Activated naive CD8-positive, alpha-beta T cell treated with anti-CD3 and anti-CD28 coated beads, Interleukin-2, amount 50 U/mL, for 16 hours (primary cell): Measurements from ENCODE around the gene EIF4E1B.
"Not testable (repeated sequence)": the region's sequence is repeated elsewhere in the genome, so short reads cannot be mapped to it uniquely, and the experiment has no call there.

ENCODE experiments used
- DNase-seq: peaks from one replicate; pipeline ENCODE4 v3.0.0-alpha.2; 2020; ENCODE audit warnings: low read depth, low spot score

The EIF4E1B gene, protein sequence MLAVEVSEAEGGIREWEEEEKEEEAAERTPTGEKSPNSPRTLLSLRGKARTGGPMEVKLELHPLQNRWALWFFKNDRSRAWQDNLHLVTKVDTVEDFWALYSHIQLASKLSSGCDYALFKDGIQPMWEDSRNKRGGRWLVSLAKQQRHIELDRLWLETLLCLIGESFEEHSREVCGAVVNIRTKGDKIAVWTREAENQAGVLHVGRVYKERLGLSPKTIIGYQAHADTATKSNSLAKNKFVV

DNA sequence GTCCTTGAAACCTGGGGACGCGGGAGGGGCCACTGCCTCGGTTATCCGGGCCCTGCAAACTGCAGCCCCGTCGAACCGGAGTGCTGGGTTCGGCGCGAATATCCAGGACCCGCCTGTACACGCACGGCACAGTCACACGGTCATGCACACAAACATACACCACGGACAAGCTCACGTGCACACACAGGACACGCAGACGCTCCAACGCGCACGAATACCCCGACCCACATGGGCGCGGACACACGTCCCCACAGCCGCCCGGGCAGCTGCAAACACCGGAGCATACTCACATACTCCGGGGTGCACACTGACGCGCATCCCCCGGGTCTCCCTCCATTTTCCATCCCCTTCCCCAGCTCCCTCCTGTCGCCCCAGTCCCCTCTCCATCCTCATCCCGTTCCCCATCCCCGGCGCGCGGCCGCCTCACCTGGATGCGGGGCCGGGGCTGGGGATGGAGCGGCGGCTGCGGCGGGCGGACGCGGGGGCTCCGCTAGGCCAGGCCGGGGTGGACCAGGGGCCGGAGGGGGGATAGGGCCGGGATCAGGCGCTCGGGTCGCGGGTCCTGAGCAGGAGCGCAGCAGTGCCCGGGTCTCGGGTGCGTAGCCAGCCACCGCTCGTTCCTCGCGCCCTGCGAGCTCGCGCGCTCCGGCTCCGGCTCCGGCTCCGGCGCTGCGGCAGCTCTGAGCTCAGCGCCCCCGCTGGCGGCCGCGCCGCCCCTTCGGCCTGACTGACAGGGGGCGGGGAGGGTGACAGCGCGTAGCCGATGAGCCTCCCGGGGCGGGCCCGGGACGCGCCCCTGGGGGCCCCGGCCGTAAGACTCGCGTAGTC, at the start of gene EIF4E1B, which contains the start of gene SNCB:
Gene EIF4E1B, plus strand, starts transcription at position 823 of the 828 bp plus-strand sequence. CDS start 12,113 bp downstream, outside the sequence.
Gene SNCB, minus strand, starts transcription at position 682 of the 828 bp plus-strand sequence. CDS start 880 bp downstream, outside the sequence.
- no peak for DNase-seq

DNA sequence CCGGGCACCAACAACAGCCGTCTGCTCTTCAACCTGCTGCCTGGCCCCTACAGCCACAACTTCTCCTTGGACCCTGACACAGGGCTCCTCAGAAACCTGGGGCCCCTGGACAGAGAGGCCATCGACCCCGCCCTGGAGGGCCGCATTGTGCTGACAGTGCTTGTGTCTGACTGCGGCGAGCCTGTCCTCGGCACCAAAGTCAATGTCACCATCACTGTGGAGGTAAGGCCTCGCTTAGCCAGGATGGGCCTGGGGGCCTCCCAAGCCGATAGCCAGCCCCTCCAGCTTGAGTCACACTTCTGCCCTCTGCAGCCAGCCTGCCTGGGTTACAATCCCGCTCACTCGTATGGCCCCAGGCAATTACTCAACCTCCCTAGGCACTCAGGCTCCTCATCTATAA, 49.1 kb upstream of the EIF4E1B start:
- no peak for DNase-seq

DNA sequence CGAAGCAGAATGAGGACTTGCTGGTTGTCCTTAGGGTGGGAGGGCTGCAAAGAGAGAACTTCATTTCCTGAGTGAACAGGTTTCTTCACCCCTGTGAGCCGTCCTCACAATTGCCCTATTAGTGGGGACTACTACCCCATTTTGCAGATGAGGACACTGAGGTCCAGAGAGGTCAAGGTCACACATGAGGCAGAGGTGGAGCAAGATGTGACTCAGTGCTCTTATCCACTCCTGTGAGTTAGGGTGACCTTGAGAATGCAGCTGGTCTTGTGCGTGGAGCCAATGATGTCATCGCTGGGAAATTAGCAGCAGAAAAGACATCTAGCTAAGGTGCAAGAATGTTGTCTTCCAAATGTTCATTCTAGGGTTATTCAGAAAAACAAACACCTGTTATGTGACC, 47.4 kb upstream of the EIF4E1B start:
- no peak for DNase-seq

DNA sequence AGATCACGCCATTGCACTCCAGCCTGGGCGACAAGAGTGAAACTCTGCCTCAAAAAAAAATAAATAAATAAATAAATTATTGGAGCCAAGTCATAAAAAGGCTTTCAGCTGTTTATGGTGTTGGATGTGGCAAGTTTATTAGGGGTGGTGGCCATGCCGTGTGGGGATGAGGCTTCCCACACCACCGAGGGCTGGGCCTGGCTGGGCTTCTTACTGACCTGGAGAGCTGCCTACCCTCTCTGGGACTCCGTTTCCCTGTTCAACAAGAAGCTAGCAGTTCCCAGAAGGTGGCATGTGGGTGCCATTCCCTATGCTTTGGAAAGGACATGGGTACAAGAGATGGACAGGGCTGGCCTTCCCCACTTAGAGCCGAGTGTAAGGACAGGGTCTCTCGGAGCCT, 43.1 kb upstream of the EIF4E1B start:
- DNase-seq, result no peak

DNA sequence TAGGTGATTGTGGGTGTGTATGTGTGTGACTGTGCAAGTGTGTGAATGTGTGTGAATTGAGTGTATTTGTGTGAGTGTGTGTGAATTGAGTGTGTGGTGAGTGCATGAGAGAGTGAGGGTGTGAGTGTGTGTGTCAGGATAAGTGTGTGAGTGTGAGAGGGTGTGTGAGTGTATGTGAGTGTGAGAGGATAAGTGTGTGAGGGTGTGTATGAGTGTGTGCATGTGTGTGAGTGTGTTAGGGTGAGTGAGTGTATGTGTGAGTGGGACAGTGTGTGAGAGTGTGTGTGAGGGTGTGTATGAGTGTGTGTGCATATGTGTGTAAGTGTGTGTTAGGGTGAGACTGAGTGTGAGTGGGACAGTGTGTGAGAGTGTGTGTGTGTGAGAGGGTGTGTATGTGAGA, 42.2 kb upstream of the EIF4E1B start:
- DNase-seq, result no peak

DNA sequence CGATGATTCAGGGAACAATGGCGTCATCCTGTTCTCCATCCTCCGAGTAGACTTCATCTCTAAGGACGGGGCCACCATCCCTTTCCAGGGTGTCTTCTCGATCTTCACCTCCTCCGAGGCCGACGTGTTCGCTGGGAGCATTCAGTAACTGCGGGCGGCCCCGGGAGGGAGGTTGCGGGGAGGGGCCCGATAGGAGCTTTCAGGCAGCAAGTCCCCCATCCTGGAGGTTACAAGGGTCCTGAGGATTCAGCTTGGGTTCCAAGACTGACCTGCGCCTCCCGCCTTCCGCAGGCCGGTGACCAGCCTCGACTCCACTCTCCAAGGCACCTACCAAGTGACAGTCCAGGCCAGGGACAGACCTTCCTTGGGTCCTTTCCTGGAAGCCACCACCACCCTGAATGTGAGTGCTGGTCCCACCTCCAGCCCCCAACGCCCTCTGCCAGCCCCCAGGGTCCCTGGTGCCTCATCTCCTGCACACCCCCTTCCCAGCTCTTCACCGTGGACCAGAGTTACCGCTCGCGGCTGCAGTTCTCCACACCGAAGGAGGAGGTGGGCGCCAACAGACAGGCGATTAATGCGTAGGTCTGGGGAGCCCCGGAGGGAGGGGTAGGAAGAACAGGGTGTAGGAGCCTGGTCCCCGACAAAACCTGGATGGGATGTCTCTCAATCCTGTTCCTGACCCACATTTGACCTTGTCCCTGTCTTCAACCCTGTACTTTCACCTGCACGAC, 41.3 kb upstream of the EIF4E1B start:
- no peak for DNase-seq

DNA sequence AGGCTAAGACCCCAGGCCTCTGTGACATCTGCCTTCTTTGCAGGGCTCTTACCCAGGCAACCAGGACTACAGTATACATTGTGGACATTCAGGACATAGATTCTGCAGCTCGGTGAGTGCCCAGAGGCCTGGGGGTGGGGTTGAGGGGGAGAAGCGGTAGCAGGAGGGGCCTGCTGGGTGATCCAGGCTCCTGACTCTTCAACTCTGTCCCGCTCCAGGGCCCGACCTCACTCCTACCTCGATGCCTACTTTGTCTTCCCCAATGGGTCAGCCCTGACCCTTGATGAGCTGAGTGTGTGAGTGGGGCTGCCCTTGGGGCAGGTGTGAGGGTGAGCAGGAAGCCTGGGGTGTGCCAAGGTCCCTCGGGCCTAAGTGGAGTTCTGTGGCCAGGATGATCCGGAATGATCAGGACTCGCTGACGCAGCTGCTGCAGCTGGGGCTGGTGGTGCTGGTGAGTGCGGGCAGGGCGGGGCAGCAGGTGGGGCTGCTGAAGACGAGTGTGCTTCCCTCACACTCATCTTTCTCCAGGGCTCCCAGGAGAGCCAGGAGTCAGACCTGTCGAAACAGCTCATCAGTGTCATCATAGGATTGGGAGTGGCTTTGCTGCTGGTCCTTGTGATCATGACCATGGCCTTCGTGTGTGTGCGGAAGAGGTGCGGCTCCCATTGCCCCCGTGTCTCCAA, 40.3 kb upstream of the EIF4E1B start:
- DNase-seq, result no peak

DNA sequence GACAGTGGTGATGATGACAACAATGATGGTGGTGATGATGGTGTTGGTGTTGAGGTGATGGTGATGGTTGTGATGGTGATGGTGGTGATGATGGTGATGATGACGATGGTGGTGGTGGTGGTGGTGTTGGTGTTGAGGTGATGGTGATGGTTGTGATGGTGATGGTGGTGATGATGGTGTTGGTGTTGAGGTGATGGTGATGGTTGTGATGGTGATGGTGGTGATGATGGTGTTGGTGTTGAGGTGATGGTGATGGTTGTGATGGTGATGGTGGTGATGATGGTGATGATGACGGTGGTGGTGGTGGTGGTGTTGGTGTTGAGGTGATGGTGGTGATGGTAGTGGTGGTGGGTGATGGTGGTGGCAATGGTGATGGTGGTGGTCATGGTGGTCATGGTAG, 38.8 kb upstream of the EIF4E1B start:
- not testable (repeated sequence) for DNase-seq

DNA sequence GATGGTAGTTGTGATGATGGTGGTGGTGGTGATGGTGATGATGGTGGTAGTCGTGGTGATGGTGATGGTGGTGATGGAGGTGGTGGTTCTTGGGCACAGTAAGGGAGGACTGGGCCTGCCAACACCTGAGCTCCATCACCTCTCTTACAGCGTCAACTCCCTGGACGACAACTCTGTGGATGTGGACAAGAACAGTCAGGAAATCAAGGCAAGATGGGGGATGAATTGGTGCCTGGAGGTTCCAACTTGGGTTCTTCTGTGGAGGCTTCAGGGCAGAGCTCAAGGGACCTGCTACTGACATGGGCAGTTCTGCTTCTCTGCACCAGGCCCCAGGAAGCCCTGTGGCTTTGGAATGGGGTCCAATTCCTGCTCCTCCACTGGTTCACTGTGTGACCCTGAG, 37.9 kb upstream of the EIF4E1B start:
- DNase-seq, result no peak

DNA sequence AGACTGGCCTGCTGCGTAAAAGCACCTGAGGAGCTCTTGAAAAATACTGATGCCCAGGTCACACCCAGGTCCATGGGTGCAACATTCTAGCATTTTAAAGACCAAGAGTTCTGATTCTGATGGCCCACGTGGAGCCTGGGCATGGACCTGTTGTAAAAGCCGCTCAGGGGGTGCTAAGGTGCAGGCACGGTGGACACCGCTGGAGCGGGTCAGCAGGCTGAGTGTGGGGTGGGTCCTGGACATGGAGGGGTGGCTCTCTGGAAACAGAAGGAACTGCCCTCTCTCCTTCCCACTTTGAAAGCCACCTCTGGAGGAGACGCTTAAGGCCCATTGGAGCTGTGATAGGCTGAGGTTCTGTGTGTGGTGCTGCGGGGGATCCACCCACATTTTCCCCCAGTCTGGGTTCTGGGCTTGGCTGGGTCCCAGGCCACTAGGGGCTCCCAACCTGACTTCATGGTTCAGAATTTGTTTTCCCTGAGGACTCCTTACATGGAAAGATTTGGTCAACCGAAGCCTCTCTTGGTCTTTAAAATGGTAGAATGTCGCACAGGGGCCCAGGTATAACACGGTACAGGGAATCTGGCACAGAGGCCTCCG, 37.1 kb upstream of the EIF4E1B start:
- no peak for DNase-seq

DNA sequence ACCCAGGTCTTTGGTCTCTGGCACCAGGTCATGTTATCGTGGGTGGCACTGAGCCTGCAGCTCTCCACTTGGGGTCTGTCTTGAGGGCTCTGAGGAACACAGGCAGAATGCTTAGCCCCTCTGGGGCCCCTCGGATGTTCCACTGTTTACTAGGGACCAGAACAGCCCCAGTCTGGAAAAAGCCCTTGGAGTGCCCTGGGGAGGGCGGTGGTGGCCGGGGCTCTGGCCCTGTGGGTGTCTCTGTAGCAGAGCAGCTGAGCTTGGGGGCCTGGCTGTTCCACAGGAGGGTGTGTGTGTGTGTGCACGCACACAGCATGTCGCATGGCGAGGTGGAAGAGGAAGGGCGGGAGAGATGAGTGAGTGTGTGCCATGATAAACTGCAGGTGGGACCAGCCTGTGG, 35.9 kb upstream of the EIF4E1B start:
- no peak for DNase-seq

DNA sequence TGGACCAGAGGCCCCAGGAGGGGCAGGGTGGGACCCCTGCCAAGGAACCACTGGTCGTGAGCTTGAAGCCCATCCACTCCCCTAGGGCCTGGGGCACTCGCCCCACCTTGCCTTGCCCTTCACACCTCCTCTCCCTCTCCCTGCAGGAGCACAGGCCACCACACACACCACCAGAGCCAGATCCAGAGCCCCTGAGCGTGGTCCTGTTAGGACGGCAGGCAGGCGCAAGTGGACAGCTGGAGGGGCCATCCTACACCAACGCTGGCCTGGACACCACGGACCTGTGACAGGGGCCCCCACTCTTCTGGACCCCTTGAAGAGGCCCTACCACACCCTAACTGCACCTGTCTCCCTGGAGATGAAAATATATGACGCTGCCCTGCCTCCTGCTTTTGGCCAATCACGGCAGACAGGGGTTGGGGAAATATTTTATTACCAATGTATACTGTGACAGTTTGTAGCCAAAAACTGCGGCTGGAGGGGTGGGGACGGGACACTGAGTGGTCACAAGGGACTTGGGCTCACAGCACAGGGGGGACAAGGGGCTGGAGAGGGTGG, 35.0 kb upstream of the EIF4E1B start:
- DNase-seq, result no peak

DNA sequence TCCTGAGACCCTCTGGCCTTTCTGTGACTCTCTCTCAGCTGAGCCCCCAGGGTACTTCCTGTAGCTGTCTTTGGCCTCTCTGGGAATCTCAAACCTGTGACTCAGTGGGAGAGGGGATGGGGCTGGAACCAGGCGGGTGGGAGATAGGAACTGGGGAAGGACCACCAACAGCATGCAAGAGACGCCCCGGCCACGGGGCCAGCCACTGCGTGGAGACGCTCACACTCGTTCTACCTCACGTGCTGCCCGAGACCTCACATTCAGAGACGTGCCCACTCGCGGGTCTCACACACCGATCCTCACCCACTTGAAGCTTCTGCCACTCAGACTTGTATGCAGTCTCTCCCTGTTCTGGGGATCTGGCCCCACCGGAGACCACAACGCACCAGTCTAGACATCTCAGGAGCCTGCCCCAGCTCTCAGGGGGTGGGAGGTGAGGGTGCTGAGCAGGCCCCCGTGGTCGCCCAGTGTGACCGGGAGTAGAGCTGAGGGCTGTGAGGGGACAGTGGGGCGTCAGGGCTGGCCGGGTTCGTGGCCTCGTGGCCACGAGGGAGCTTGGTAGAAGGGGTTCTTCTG, 34.3 kb upstream of the EIF4E1B start:
- no peak for DNase-seq

DNA sequence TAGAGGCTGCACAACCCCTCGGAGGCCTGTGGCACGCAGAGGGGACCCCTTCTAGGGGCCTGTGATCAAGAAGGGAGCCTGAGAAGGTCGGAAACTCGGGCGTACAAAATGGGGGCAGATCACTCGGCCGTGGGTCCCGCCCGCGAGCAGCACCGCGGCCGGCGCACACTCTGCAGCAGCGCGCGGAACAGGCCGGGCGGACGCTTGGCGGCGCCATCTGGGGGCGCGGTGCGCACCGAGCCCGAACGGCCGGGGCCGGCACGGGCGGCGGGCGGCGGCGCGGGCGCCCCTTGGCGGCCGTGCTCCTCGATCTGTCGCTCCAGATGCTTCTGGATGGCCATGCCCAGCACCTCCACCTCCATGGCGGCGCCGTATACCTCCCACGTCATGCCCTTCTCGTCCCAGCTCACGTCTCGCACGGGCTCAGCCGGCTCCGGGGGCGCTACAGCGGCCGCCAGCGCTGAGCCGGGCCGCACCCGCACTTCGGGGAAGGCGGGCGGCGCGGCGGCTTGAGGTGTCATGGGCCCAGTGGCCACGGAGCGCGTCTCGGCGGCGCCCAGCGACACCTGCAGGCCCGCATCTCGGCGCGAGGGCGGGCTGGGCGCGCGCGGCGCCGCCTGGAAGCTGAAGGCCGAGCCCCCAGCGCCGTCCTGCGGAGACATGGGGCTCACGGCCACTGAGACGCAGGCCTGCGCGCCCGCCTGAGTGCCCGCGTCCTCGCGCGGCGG, 33.6 kb upstream of the EIF4E1B start:
- DNase-seq, result peak; percentile 30

DNA sequence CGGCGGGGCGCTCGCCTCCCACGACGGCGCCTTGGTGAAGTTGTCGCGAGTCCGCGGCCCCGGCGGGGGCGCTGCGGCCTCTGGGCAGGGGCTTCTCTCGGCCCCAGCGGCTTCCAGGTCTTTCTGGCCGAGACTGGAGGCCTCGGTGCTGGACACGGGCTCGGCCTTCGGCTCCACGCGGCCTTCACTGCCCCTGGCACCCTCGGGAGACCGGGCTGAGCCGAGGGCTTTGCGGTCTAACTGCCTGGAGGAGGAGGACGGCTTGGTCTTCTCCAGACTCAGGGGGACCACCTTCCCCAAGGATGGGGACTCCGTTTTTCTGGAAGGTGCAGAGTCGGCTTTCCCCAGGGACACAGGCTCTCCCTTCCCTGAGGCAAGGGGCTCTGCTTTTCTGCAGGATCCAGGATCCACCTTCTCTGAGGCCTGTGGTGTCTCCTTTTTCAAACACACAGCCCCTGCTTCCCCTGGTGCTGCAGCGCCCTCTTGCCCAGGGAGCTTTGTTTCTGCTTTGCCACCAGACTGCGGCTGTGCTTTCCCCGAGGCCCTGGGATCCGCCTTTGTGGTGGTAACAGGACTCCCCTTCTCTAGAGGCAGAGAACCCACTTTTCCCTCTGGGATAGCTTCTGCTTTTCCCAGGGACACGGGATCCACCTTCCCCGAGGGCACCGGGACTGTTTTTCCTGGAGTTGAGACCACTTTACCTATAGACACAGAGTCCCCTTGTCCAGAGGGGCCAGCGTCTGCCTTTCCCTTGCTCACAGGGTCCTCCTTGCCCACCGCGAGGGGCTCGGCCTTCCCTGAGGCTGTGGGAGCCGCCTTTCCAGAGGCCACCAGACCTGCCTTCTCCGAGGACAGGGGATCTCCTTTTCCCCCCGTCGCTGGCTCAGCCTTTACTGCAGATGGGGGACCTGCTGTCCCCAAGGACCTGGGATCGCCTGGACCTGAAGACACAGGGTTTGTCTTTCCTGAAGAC, 32.8 kb upstream of the EIF4E1B start:
- no peak for DNase-seq

DNA sequence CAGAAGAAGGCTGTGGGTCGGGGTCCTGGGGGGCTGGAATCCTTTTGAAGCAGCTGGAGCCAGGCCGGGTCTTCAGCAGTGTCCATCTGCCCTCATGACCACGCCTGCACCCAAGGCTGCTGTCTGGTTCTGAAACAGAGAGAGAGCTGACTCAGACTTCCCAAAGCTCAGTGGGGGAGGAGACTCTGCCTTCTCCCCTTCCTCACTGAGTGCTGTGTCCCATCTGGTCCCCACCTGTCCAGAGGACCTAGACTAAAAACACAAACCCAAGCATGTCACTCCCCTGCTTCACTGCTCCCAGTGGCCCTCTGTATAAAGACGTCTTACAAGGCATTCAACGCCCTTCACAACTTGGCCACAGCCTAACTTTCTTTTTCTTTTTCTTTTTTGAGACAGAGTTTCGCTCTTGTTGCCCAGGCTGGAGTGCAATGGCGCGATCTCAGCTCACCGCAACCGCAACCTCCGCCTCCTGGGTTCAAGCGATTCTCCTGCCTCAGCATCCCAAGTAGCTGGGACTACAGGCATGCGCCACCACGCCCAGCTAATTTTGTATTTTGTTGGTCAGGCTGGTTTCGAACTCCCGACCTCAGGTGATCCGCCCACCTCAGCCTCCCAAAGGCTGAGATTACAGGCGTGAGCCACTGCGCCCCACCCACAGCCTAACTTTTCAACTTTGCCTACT, 30.6 kb upstream of the EIF4E1B start:
- not testable (repeated sequence) for DNase-seq

DNA sequence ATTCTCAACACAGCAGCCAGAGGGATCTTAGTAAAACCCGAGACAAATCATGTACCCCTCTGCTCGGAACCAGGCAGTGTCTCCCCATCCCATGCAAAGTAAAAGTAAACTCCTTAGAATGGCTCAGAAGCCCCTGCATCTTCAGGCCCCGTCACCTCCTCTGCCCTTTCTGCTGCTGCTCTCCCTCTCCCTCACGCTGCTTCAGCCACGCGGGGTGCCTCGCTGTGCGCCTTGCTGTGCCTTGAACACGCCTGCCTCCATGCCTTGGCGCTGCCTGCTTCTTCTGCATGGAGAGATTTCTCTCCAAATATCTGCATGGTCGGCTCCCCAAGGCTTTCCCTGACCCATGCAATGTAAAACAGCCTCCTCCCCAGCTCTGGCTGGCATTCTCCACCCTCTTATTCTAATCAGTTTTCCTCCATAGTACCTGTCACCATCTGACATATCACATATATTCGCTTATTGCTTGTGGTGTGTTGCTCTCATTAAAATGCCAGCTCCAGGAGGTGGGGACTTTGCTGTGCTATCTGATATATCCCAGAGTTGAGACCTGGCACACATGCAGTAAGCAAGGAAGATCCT, 28.5 kb upstream of the EIF4E1B start:
- no peak for DNase-seq

DNA sequence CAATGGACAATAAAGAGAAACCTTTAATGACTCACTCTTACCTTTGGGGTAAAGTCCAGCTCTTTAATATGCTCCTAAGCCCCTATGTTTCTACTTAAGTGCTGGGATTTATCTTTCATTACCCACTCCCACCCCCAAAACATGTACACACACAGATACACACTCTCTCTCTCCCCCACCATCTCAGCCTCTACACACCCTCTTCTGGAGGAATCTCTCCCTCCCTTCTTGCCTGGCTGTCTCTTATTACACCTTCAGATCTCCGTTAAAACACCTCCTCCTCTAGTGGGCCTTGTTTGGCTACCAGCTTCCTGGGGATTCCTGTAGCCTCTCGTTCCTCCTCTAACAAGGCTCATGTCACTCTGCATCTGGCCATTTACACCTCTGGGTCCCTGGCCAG, 27.4 kb upstream of the EIF4E1B start:
- no peak for DNase-seq
